ENCODE data around the gene USF1. TPM values are rescaled to one million over a fixed set of nuclear protein-coding genes. Genes with fewer than 3 reads are reported as not detected.

USF1 gene
- total RNA-seq, 2 donors from 2014 or later, result 32.7 to 46.5 TPM

- 86 to 89% methylated on average over 7 of the region's 7 CpGs for WGBS, 2 donors
- ATAC-seq, result no peak
- H3K36me3 ChIP-seq (replicated peaks in 1 of 2; ENCODE audit: insufficient read depth in 1 of 2, low read depth in 2 of 2), result no peaks in the 10 kb centered on the region
Measured at GRCh38 chr1:161091796-161092507, 46.2 kb upstream of the USF1 start.

GRCh38 chr1:161091093-161091492 lies 45.3 kb upstream of the USF1 start:
- no peak overlapping the region for H3K4me3 ChIP-seq
- intact Hi-C loops (cut with DNase I), result loop anchor here (10.0 kb wide), 2 partner anchors 96 to 256 kb away; no protein-coding TSS in a partner anchor
- no peak overlapping the region for H3K27ac ChIP-seq
- no peaks in the 10 kb centered on the region for H3K9me3 ChIP-seq
- H3K27me3 ChIP-seq, result no peaks in the 10 kb centered on the region
- no peaks in the 10 kb centered on the region for H3K36me3 ChIP-seq (replicated peaks in 1 of 2; ENCODE audit: insufficient read depth in 1 of 2, low read depth in 2 of 2)
- TF ChIP-seq POLR2A (IDR thresholded peaks at IDR 0.05), result no peak
- no peak for TF ChIP-seq CTCF (IDR thresholded peaks at IDR 0.05)
- H3K4me1 ChIP-seq, result peaks cover 43% of the 10 kb centered on the region
- no peak for DNase-seq
- ATAC-seq, result no peak
- 86% methylated on average over 4 to 5 of the region's 5 CpGs for WGBS, 2 donors

More at GRCh38 chr1:161091796-161092507, 46.2 kb upstream of the USF1 start:
- Histone ChIP-seq H3K4me3 (no peak overlapping the region), H3K27ac (no peak overlapping the region), H3K27me3 (no peaks in the 10 kb centered on the region), H3K9me3 (no peaks in the 10 kb centered on the region), H3K4me1 (peaks cover 36% of the 10 kb centered on the region)
- DNase-seq, result no peak
- TF ChIP-seq CTCF (IDR thresholded peaks at IDR 0.05), result no peak
- TF ChIP-seq POLR2A (IDR thresholded peaks at IDR 0.05), result no peak
- intact Hi-C loops (cut with DNase I), result loop anchor here (10.0 kb wide), 2 partner anchors 97 to 257 kb away; no protein-coding TSS in a partner anchor

- Histone ChIP-seq H3K9me3 (no peaks in the 10 kb centered on the region), H3K36me3 (replicated peaks in 1 of 2; ENCODE audit: insufficient read depth in 1 of 2, low read depth in 2 of 2) (no peaks in the 10 kb centered on the region), H3K4me3 (no peak overlapping the region), H3K4me1 (peaks cover 48% of the 10 kb centered on the region), H3K27me3 (no peaks in the 10 kb centered on the region), H3K27ac (no peak overlapping the region)
- intact Hi-C loops (cut with DNase I), result loop anchor here (10.0 kb wide), 2 partner anchors 96 to 256 kb away; no protein-coding TSS in a partner anchor
- ATAC-seq, result no peak
- 71 to 78% methylated on average over 3 of the region's 3 CpGs for WGBS, 2 donors
- DNase-seq, result no peak
- TF ChIP-seq CTCF (IDR thresholded peaks at IDR 0.05), result no peak
- TF ChIP-seq POLR2A (IDR thresholded peaks at IDR 0.05), result no peak
Measured at GRCh38 chr1:161090617-161091016, 44.8 kb upstream of the USF1 start.

GRCh38 chr1:161089938-161090337 lies 44.2 kb upstream of the USF1 start:
- Histone ChIP-seq H3K36me3 (replicated peaks in 1 of 2; ENCODE audit: insufficient read depth in 1 of 2, low read depth in 2 of 2) (no peaks in the 10 kb centered on the region), H3K27ac (peak overlapping the region; percentile 52 to 82 (median 80)), H3K4me3 (no peak overlapping the region), H3K9me3 (no peaks in the 10 kb centered on the region), H3K4me1 (peaks cover 53% of the 10 kb centered on the region), H3K27me3 (no peaks in the 10 kb centered on the region)
- ATAC-seq, result no peak
- 91 to 94% methylated on average over 5 of the region's 5 CpGs for WGBS, 2 donors
- no peak for DNase-seq
- intact Hi-C loops (cut with DNase I), result loop anchor here (10.0 kb wide), 2 partner anchors 95 to 255 kb away; no protein-coding TSS in a partner anchor
- no peak for TF ChIP-seq POLR2A (IDR thresholded peaks at IDR 0.05)
- no peak for TF ChIP-seq CTCF (IDR thresholded peaks at IDR 0.05)
